ENCODE results near the gene FAM114A1.

- TF ChIP-seq CTCF (conservative IDR thresholded peaks at IDR 0.05; ENCODE audit: low read length), result no peak
- TF ChIP-seq EZH2phosphoT487 (IDR thresholded peaks at IDR 0.05; ENCODE audit: borderline replicate concordance), result no peak
Measured at GRCh38 chr4:38907696-38908270, 40.2 kb downstream of the FAM114A1 start.
